ENCODE measurements around the gene OLIG1.

The OLIG1 gene, protein sequence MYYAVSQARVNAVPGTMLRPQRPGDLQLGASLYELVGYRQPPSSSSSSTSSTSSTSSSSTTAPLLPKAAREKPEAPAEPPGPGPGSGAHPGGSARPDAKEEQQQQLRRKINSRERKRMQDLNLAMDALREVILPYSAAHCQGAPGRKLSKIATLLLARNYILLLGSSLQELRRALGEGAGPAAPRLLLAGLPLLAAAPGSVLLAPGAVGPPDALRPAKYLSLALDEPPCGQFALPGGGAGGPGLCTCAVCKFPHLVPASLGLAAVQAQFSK

GRCh38 chr21:33069994-33070743 lies at the start of gene OLIG1:
Gene OLIG1 (plus strand): TSS chr21:33070141. CDS start chr21:33070247, 106 bp downstream.
- peak in 1 of 2 donors; percentile 25 for DNase-seq (ENCODE audit: low read depth in 2 of 2)

GRCh38 chr21:33020558-33021100 lies 49.3 kb upstream of the OLIG1 start:
- no peak for DNase-seq (ENCODE audit: low read depth in 2 of 2)

DNA sequence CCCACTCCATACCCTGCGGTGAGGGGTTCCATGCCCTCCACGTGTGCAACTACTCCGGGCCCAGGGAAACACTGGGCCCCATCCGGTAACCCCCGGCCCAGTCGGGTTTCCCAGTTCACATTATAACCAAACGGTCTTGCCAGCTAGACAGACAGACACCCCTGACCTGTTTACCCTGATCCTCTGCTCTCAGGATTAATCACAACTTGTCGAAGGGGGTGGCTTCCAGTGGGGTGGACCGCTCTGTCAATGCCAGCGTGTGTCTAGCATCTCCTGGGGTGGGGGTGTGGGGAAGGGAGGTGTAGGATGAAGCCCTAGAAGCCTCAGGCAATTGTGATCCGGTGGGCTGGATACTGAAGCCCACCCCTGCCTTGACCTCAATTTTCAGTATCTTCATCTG lies 48.8 kb upstream of the OLIG1 start:
- no peak for DNase-seq (ENCODE audit: low read depth in 2 of 2)

DNA sequence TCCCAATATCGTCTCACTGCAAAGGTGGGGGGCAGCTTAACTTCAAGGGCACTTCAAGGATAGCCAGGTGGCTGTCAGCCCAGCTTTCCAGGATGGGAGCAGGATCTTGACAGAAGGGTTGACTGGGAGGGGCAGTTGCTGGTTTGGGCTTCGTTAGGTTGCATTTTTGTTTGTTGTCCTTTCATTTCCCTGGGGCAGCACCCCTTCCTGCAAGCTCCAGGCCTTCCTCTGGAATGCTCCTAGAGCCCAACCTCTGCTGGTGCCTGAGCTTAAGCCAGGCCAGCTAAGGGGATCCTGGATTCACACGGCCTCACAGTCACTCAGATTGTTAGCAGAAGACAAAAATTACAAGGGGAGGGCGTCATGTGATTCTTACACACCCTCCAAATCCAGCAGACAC lies 48.3 kb upstream of the OLIG1 start:
- no peak for DNase-seq (ENCODE audit: low read depth in 2 of 2)

- no peak for DNase-seq (ENCODE audit: low read depth in 2 of 2)
These were observed 47.5 kb upstream of the OLIG1 start for GRCh38 chr21:33022489-33022827.

DNA sequence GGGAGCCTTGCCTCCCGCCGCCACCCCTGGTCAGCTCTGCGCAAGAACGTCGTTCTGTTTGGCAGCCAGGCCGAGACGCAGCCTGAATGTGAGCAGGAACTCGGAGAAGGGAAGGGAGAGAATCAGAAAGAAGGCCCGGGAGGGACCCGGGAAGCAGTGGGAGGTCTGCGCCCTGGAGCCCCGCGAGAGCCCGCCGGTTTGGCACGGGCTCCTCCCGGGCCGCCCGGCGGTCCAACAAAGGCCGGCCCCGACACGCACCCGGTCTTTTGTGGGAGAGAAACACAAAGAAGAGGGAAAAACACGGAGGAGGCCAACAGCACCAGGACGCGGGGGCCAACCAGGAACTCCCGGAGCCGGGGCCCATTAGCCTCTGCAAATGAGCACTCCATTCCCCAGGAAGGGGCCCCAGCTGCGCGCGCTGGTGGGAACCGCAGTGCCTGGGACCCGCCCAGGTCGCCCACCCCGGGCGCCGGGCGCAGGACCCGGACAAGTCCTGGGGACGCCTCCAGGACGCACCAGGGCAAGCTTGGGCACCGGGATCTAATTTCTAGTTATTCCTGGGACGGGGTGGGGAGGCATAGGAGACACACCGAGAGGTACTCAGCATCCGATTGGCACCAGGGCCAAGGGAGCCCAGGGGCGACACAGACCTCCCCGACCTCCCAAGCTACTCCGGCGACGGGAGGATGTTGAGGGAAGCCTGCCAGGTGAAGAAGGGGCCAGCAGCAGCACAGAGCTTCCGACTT lies 46.9 kb upstream of the OLIG1 start:
- no peak for DNase-seq (ENCODE audit: low read depth in 2 of 2)

GRCh38 chr21:33023574-33024200 lies 46.3 kb upstream of the OLIG1 start:
- DNase-seq (ENCODE audit: low read depth in 2 of 2) = no peak

GRCh38 chr21:33024201-33025103 lies 45.5 kb upstream of the OLIG1 start:
- DNase-seq (ENCODE audit: low read depth in 2 of 2) = no peak

- no peak for DNase-seq (ENCODE audit: low read depth in 2 of 2)
These were observed 44.8 kb upstream of the OLIG1 start for GRCh38 chr21:33025106-33025488.

DNA sequence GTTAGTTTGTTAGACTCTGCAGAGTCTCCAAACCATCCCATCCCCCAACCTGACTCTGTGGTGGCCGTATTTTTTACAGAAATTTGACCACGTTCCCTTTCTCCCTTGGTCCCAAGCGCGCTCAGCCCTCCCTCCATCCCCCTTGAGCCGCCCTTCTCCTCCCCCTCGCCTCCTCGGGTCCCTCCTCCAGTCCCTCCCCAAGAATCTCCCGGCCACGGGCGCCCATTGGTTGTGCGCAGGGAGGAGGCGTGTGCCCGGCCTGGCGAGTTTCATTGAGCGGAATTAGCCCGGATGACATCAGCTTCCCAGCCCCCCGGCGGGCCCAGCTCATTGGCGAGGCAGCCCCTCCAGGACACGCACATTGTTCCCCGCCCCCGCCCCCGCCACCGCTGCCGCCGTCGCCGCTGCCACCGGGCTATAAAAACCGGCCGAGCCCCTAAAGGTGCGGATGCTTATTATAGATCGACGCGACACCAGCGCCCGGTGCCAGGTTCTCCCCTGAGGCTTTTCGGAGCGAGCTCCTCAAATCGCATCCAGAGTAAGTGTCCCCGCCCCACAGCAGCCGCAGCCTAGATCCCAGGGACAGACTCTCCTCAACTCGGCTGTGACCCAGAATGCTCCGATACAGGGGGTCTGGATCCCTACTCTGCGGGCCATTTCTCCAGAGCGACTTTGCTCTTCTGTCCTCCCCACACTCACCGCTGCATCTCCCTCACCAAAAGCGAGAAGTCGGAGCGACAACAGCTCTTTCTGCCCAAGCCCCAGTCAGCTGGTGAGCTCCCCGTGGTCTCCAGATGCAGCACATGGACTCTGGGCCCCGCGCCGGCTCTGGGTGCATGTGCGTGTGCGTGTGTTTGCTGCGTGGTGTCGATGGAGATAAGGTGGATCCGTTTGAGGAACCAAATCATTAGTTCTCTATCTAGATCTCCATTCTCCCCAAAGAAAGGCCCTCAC lies 44.2 kb upstream of the OLIG1 start, which contains the start of gene OLIG2:
TSS of gene OLIG2 (plus strand) at position 447 of the 954 bp plus-strand sequence. CDS start 928 bp downstream, outside the sequence.
- DNase-seq (ENCODE audit: low read depth in 2 of 2) = no peak

DNA sequence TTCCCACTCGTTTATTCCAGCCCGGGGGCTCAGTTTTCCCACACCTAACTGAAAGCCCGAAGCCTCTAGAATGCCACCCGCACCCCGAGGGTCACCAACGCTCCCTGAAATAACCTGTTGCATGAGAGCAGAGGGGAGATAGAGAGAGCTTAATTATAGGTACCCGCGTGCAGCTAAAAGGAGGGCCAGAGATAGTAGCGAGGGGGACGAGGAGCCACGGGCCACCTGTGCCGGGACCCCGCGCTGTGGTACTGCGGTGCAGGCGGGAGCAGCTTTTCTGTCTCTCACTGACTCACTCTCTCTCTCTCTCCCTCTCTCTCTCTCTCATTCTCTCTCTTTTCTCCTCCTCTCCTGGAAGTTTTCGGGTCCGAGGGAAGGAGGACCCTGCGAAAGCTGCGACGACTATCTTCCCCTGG lies 43.5 kb upstream of the OLIG1 start:
- no peak for DNase-seq (ENCODE audit: low read depth in 2 of 2)

- no peak for DNase-seq (ENCODE audit: low read depth in 2 of 2)
These were observed 43.0 kb upstream of the OLIG1 start for GRCh38 chr21:33026878-33027400.

- no peak for DNase-seq (ENCODE audit: low read depth in 2 of 2)
These were observed 42.3 kb upstream of the OLIG1 start for GRCh38 chr21:33027401-33028286.

- no peak for DNase-seq (ENCODE audit: low read depth in 2 of 2)
These were observed 41.7 kb upstream of the OLIG1 start for GRCh38 chr21:33028287-33028670.

DNA sequence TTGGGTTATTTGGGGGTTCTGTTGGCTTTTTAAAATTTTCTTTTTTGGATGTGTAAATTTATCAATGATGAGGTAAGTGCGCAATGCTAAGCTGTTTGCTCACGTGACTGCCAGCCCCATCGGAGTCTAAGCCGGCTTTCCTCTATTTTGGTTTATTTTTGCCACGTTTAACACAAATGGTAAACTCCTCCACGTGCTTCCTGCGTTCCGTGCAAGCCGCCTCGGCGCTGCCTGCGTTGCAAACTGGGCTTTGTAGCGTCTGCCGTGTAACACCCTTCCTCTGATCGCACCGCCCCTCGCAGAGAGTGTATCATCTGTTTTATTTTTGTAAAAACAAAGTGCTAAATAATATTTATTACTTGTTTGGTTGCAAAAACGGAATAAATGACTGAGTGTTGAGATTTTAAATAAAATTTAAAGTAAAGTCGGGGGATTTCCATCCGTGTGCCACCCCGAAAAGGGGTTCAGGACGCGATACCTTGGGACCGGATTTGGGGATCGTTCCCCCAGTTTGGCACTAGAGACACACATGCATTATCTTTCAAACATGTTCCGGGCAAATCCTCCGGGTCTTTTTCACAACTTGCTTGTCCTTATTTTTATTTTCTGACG lies 41.1 kb upstream of the OLIG1 start:
- no peak for DNase-seq (ENCODE audit: low read depth in 2 of 2)

- DNase-seq (ENCODE audit: low read depth in 2 of 2) = no peak
These were observed 40.5 kb upstream of the OLIG1 start for GRCh38 chr21:33029385-33029921.

DNA sequence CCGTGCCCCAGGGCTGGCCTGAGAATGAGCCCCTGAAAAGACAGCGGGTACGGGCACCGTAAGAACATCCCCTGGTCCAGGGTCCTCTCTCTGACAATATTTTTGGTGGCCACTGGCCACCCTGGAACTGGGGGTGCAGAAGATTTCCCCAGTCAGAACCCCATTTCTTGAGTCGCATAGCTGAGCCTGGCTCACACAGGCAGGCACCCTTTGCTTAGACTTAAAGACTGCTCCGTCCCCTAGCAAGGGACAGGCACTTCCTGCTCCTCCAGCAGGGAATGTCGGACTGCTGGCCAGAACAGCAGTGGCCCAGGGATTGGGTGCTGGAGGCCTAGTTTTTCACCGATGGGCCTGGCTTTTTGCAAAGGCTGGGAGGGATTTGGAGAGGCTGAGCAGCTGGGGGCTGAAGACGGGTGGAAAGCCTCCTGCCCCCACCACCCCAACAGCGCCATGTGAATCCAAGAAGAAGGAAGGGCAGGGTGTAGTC lies 39.9 kb upstream of the OLIG1 start:
- DNase-seq (ENCODE audit: low read depth in 2 of 2) = no peak

DNA sequence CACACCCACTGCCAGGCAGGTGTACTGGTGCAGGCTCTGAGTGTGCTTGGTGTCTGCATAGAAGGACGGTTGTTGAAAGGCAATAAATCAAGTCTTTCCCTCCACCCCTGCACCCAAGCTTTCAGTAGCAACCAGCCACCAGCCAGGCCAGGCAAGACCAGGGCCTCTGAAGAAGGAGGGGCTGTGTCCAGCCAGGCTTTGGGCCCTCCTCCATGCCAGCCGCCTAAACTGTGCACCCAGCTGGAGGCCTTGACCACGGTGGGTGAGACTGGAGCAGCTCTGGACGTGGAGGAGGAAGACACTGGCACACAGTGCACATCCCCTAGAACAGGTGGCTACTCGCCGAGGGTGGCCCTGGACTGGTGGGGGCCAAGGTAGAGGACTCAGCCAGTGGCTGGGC lies 39.3 kb upstream of the OLIG1 start:
- DNase-seq (ENCODE audit: low read depth in 2 of 2) = no peak
